ENCODE data around the gene MEF2B.

MEF2B gene

GRCh38 chr19:19121371-19121770 is 48.7 kb downstream of the MEF2B start:
- Histone ChIP-seq H3K27ac (ENCODE audit: extremely low read depth, low read depth, low read length) (no peak overlapping the region), H3K9me3 (ENCODE audit: control insufficient read depth, insufficient read depth, low read depth, low read length) (no peaks in the 10 kb centered on the region), H3K4me1 (ENCODE audit: control insufficient read depth, insufficient read depth, low read length) (no peaks in the 10 kb centered on the region), H3K36me3 (ENCODE audit: control insufficient read depth in 2 of 2, insufficient read depth in 1 of 2, low read length in 2 of 2) (peaks cover 20 to 54% of the 10 kb centered on the region in 2 experiments; a peak in 2 of 3 replicates), H3K4me3 (ENCODE audit: low read depth, low read length) (no peak overlapping the region)
- TF ChIP-seq INSM2 (tag by site-specific recombination; IDR thresholded peaks at IDR 0.05), result no peak
- TF ChIP-seq ZNF707 (tag by site-specific recombination; IDR thresholded peaks at IDR 0.05), result no peak
- no peak for TF ChIP-seq BCL6B (tag by site-specific recombination; IDR thresholded peaks at IDR 0.05)
- no peak for TF ChIP-seq ZBTB7A (tag by site-specific recombination; IDR thresholded peaks at IDR 0.05; ENCODE audit: low read depth)
- no peak for TF ChIP-seq TRIM28 (IDR thresholded peaks at IDR 0.05; ENCODE audit: borderline replicate concordance, low read length)
- no peak for TF ChIP-seq ZNF544 (tag by site-specific recombination; IDR thresholded peaks at IDR 0.05)
- no peak for TF ChIP-seq FEZF1 (tag by site-specific recombination; IDR thresholded peaks at IDR 0.05)
- CTCF ChIA-PET, result no interaction called here
- POLR2A ChIA-PET, result no interaction called here

GRCh38 chr19:19120308-19121231 is 49.5 kb downstream of the MEF2B start:
- H3K4me1 ChIP-seq (ENCODE audit: control insufficient read depth, insufficient read depth, low read length), result no peaks in the 10 kb centered on the region
- no peak overlapping the region for H3K4me3 ChIP-seq (ENCODE audit: low read depth, low read length)
- CTCF ChIA-PET, result no interaction called here
- no peak overlapping the region for H3K27ac ChIP-seq (ENCODE audit: extremely low read depth, low read depth, low read length)
- POLR2A ChIA-PET, result interaction anchor here (0.7 kb wide), 1 partner anchor 131 kb away, joined by 3 read pairs; no protein-coding TSS in a partner anchor
- peaks cover 22 to 56% of the 10 kb centered on the region in 2 experiments; a peak in 2 of 3 replicates for H3K36me3 ChIP-seq (ENCODE audit: control insufficient read depth in 2 of 2, insufficient read depth in 1 of 2, low read length in 2 of 2)
- H3K9me3 ChIP-seq (ENCODE audit: control insufficient read depth, insufficient read depth, low read depth, low read length), result no peaks in the 10 kb centered on the region
- TF ChIP-seq ZNF692 (tag by site-specific recombination; IDR thresholded peaks at IDR 0.05) (no peak), KLF17 (tag by site-specific recombination; IDR thresholded peaks at IDR 0.05) (no peak), REPIN1 (tag by site-specific recombination; IDR thresholded peaks at IDR 0.05; ENCODE audit: low read depth) (no peak), ZNF558 (tag by site-specific recombination; IDR thresholded peaks at IDR 0.05) (no peak), ZNF140 (tag by site-specific recombination; IDR thresholded peaks at IDR 0.05) (no peak), ZNF148 (tag by site-specific recombination; IDR thresholded peaks at IDR 0.05; ENCODE audit: borderline replicate concordance) (no peak), ZNF776 (tag by site-specific recombination; IDR thresholded peaks at IDR 0.05; ENCODE audit: borderline replicate concordance) (no peak), ZNF266 (tag by site-specific recombination; IDR thresholded peaks at IDR 0.05; ENCODE audit: low read depth) (no peak), ZNF24 (tag by site-specific recombination; IDR thresholded peaks at IDR 0.05) (no peak), ZNF514 (tag by site-specific recombination; IDR thresholded peaks at IDR 0.05) (no peak), ZNF248 (tag by site-specific recombination; IDR thresholded peaks at IDR 0.05) (no peak), ZBTB8A (tag by site-specific recombination; IDR thresholded peaks at IDR 0.05) (no peak), ZNF837 (tag by site-specific recombination; IDR thresholded peaks at IDR 0.05) (no peak), SP3 (tag by site-specific recombination; IDR thresholded peaks at IDR 0.05) (peak; percentile 33; the same call in 1 of the 2 replicates), SP2 (tag by site-specific recombination; IDR thresholded peaks at IDR 0.05) (peak; percentile 65), TSHZ1 (tag by site-specific recombination; IDR thresholded peaks at IDR 0.05; ENCODE audit: borderline replicate concordance) (no peak)

Measured in HEK293 (cell line).